Measurements from ENCODE around the gene NUP88. TPM values are rescaled to one million over a fixed set of nuclear protein-coding genes. Genes with fewer than 3 reads are reported as not detected.

NUP88 gene
- total and polyA plus RNA-seq, 5 experiments from 2014 or later = 100 to 128 (median 113) TPM

DNA sequence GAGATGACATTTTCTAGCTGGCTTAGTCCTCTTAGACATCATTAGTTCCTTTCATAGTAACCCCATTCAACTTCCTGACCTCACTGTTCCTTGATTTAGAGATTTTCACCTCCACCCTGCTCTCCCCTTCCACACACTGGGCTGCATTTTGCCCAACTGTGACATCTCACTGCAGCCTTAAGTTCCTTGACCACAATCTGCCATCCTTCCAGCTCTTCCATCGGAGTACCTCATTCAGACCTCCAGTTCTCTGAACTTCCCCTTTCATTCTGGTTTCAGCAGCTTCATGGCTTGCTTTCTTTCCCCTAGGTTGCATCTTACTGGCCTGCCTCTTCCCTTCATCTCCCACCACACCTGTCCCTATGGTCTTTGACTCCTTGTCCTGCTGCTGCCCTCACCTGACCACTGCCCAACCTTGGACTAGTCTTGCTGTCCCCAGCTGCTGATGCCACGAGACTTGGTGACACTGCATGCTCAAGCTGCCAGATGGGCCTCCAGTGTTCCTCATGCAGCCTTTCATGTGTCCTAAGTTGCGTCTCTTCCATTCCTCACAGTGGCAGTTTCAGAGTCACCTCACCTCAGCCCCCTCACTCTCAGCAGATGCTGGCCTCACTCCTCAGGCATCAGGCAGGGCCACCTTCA is 40.8 kb downstream of the NUP88 start:
- Mint-ChIP-seq H3K27ac (peak overlapping the region; percentile 49 to 88 (median 82)), H3K9me3 (no peaks in the 10 kb centered on the region), H3K4me3 (no peak overlapping the region), H3K27me3 (no peaks in the 10 kb centered on the region), H3K4me1 (peaks cover 0 to 6% (median 1%) of the 10 kb centered on the region in 4 donors), H3K36me3 (peaks cover 18 to 93% (median 19%) of the 10 kb centered on the region in 3 donors)
- POLR2A ChIA-PET = interaction anchor here (0.6 to 1.2 kb wide), 3 partner anchors 41 to 158 kb away, joined by 3 to 10 read pairs (median 3); partner anchors contain the start of gene NUP88
- no peak for DNase-seq
- ATAC-seq = no peak

DNA sequence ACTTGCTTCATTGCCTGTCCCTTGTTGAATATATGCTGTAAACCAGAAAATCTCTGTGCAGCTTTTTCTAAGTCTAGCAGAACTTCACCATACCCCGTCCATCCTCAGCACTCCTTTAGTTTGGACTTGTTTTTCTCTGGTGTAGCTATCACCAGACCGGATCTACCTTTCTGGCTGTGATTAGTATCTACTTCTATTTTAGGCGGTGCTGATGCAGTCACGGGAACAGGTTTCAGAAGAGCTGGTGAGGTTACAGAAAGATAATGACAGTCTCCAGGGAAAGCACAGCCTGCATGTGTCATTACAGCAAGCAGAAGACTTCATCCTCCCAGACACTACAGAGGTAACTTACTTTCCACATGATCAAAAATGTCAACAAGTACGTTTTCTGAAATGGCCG is 46.4 kb downstream of the NUP88 start:
- Mint-ChIP-seq H3K4me1 (peaks cover 0 to 1% (median 0%) of the 10 kb centered on the region in 4 donors), H3K36me3 (peaks cover 5 to 88% (median 22%) of the 10 kb centered on the region in 3 donors), H3K27me3 (no peaks in the 10 kb centered on the region), H3K27ac (peak overlapping the region in 4 of 10 donors; percentile 4 to 47 (median 20)), H3K4me3 (no peak overlapping the region), H3K9me3 (no peaks in the 10 kb centered on the region)
- no peak for ATAC-seq
- POLR2A ChIA-PET = no interaction called here
- no peak for DNase-seq

DNA sequence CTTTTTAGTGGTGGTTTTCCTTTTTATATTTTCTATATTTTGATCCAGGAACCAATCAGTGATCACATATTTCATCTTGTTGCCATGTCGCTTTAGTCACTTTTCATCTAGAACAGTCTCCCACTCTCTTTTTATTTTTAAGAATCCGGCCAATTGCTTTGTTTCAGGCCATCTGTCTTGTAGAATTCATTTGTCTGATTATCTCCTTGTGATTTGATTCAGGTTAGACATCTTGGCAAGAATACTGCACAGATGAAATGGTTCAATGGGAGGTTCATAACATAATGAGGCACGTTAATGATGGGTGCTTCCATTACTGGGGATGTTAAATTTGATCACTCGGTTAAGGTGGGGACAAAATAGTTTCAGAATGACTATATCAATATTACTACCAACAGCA is 49.1 kb downstream of the NUP88 start:
- Mint-ChIP-seq H3K36me3 (peaks cover 5 to 83% (median 20%) of the 10 kb centered on the region in 3 donors), H3K9me3 (no peaks in the 10 kb centered on the region), H3K4me1 (peaks cover 0 to 1% (median 0%) of the 10 kb centered on the region in 4 donors), H3K27ac (peak overlapping the region in 3 of 10 donors; percentile 16 to 38 (median 16)), H3K27me3 (no peaks in the 10 kb centered on the region), H3K4me3 (no peak overlapping the region)
- POLR2A ChIA-PET = no interaction called here
- ATAC-seq (no peak), DNase-seq (no peak)

DNA sequence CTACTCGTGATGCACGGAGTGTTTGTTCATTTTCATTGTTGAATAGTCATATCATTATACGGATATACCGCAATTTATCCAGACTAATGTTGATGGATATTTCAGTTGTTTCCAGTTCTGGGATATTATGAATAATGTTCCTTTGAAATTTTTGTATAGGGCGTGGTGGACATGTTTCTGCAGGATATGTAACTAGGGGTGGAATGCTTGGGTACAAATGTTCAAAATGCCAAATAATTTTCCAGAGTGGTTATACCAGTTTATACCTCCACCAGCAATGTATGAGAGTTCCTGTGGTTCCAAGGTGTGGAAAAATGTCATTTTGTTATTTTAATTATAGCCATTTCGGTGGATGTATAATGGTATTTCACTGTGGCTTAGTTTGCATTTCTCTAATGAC is 53.6 kb downstream of the NUP88 start:
- Mint-ChIP-seq H3K27me3 (no peaks in the 10 kb centered on the region), H3K4me3 (no peak overlapping the region), H3K27ac (peak overlapping the region in 4 of 10 donors; percentile 5 to 57 (median 40)), H3K4me1 (peaks cover 0 to 6% (median 2%) of the 10 kb centered on the region in 4 donors), H3K36me3 (peaks cover 0 to 88% (median 19%) of the 10 kb centered on the region in 3 donors), H3K9me3 (no peaks in the 10 kb centered on the region)
- DNase-seq (no peak), ATAC-seq (no peak)
- POLR2A ChIA-PET = no interaction called here

DNA sequence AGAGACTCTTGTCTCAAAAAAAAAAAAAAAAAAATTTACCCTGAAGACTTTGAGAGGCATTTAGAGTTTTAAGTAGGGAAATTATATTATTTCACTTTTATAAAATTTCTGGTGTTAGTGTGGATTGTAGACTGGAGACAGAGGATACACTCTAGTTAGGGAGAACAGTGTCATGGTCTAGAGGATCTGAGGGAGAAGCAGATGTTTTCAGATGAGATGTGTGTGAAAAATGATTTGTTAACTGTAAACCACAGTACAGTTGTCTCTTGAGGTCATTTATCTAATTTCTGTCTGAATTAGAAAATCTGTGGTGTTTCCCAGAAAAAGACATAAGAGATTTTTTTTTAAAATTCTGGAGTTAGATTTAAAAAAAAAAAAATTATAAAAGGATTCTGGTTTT is 54.8 kb downstream of the NUP88 start:
- POLR2A ChIA-PET = interaction anchor here (0.7 kb wide), 1 partner anchor 77 kb away, joined by 3 read pairs; no protein-coding TSS in a partner anchor
- Mint-ChIP-seq H3K4me3 (no peak overlapping the region), H3K9me3 (no peaks in the 10 kb centered on the region), H3K4me1 (peaks cover 0 to 6% (median 2%) of the 10 kb centered on the region in 4 donors), H3K36me3 (peaks cover 4 to 87% (median 15%) of the 10 kb centered on the region in 3 donors), H3K27ac (peak overlapping the region in 6 of 10 donors; percentile 13 to 66 (median 36)), H3K27me3 (no peaks in the 10 kb centered on the region)
- DNase-seq = no peak
- ATAC-seq = no peak

DNA sequence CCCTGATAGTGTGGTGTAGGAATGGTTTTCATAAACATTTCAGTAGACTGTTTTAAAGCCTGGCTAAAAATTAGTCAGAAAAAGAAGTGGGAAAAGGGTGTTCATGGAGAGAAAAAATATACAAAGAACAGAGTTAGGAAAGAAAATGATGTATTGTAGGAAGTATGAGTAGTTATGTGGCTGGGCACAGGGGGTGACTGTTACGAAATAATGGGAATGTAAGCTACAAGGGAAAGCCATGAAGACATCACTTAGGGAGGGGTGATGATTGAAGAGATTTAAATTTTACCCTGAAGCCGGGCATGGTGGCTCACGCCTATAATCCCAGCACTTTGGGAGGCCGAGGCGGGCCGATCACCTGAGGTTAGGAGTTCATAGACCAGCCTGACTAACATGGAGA is 55.3 kb downstream of the NUP88 start:
- Mint-ChIP-seq H3K4me1 (peaks cover 0 to 6% (median 2%) of the 10 kb centered on the region in 4 donors), H3K4me3 (no peak overlapping the region), H3K27ac (peak overlapping the region in 8 of 10 donors; percentile 3 to 66 (median 30)), H3K9me3 (no peaks in the 10 kb centered on the region), H3K27me3 (no peaks in the 10 kb centered on the region), H3K36me3 (peaks cover 4 to 86% (median 15%) of the 10 kb centered on the region in 3 donors)
- DNase-seq (no peak), ATAC-seq (no peak)
- POLR2A ChIA-PET = interaction anchor here (0.7 kb wide), 1 partner anchor 77 kb away, joined by 3 read pairs; no protein-coding TSS in a partner anchor

DNA sequence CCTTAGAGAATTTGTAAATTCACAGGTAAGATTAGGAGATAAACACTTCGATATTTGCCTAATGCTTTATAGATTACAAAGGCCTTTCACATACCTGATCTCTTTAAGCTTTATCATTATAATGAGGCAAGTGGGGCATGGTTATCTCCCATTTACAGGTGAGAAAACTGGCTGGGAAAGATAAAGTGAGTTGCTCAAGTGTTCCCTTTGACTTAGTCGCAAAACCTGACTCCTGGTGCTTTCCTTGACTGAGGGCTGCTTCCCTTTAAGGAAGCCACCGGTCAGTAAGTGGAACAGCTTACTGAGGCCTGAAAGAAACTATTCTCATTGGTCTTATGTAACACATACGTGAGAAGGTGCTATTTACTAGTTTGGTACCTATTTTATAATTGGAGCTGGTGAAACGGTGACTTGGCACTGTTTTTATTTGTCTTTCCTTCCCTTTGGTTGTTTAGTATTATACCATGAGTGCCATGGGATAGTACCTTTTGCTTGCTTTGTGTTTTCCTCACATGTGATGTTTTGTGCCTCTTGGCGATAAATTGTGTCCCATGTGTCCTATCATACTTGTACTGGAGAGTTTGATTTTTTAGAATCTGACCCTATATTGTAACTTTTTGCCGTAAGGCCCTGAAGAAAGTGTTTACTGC is 57.2 kb downstream of the NUP88 start:
- peaks cover 4 to 85% (median 9%) of the 10 kb centered on the region in 3 donors for H3K36me3 Mint-ChIP-seq
- POLR2A ChIA-PET = interaction anchor here (0.6 kb wide), 1 partner anchor 60 kb away, joined by 3 read pairs; no protein-coding TSS in a partner anchor
- H3K4me3 Mint-ChIP-seq = no peak overlapping the region
- H3K27ac Mint-ChIP-seq = peak overlapping the region in 1 of 10 donors; percentile 67
- ATAC-seq (no peak), DNase-seq (no peak)
- H3K4me1 Mint-ChIP-seq = peaks cover 0 to 6% (median 2%) of the 10 kb centered on the region in 4 donors
- H3K27me3 Mint-ChIP-seq = no peaks in the 10 kb centered on the region
- no peaks in the 10 kb centered on the region for H3K9me3 Mint-ChIP-seq

DNA sequence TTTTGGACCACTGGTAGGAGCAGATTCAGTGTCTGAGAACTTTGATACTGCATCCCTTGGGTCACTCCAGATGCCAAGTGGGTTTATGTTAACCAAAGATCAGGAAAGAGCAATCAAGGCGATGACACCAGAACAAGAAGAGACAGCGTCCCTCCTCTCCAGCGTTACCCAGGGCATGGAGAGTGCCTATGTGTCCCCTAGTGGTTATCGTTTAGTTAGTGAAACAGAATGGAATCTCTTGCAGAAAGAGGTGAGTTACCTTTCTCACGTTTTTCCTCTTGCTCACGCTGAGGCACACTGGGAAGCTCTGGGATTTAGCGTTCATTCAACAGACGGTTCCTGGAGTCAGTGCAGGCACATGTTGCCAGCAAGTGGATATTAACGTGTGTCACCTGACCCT is 58.0 kb downstream of the NUP88 start:
- ATAC-seq (no peak), DNase-seq (no peak)
- Mint-ChIP-seq H3K27me3 (no peaks in the 10 kb centered on the region), H3K4me3 (no peak overlapping the region), H3K9me3 (no peaks in the 10 kb centered on the region), H3K4me1 (peaks cover 0 to 6% (median 2%) of the 10 kb centered on the region in 4 donors), H3K36me3 (peaks cover 4 to 93% (median 9%) of the 10 kb centered on the region in 3 donors), H3K27ac (peak overlapping the region in 3 of 10 donors; percentile 10 to 35 (median 25))
- POLR2A ChIA-PET = interaction anchor here (0.6 kb wide), 1 partner anchor 60 kb away, joined by 3 read pairs; no protein-coding TSS in a partner anchor

DNA sequence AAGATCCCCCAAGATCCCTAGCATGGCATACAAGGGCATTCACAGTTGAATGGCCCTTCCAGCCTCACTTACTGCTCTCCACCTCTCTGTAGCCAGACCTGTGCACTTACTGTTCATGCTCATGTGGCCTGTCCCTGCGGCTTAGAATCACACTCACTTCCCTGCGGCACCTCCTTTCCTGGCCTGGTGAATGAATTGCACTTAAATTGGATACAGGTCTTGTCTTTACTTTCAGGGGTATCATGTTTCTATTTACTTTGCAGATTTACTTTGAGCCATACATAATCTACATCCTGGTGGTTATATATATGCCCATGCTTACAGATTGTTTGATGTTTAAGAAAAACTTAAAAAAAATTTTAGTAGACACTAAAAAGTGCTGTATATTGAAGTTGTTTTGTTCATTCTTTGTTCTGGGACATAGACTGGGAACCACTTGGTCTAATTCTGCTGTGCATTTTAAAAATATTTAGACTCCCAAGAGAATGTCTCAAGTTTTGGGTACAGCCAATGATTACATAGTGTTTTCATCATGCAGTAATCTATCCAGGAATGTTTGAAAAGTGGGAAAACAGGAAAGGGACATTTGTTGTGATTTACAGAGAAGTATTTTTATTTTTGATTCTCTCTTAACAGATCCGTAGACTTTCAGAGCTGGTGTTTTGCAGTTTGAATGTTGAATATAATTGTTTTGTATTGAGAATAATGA is 63.9 kb downstream of the NUP88 start:
- Mint-ChIP-seq H3K4me1 (no peaks in the 10 kb centered on the region), H3K36me3 (peaks cover 6 to 88% (median 8%) of the 10 kb centered on the region in 3 donors), H3K27ac (peak overlapping the region in 4 of 10 donors; percentile 28 to 77 (median 41))

DNA sequence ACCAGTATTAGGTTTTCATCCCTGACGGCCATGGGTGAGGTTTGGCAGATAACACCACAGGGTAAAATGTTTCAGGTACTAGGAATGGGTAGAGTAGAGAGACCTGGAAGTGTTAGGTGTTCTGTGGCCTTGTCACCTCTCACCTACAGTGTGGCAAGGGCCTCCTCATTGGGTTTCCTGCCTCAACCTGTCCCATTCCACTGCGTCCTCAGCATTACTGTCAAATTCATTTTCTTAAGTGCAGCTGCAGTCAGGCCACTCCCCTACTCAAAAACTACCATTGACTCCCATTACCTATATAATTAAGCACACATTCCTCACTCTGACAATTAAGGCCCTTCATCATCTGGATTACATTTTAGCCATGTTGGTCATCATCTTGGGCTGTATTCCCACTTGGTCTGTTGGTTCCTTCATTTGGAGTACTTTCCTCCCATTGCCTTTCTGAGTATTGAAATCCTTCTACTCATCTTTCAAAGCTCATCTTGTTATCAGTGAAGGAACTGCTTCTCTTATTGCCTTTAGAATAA is 64.5 kb downstream of the NUP88 start:
- DNase-seq = no peak
- Mint-ChIP-seq H3K27me3 (no peaks in the 10 kb centered on the region), H3K27ac (peak overlapping the region in 4 of 10 donors; percentile 3 to 77 (median 20)), H3K36me3 (peaks cover 4 to 89% (median 7%) of the 10 kb centered on the region in 3 donors), H3K9me3 (no peaks in the 10 kb centered on the region), H3K4me1 (no peaks in the 10 kb centered on the region), H3K4me3 (no peak overlapping the region)
- POLR2A ChIA-PET = interaction anchor here (0.7 kb wide), 1 partner anchor 35 kb away, joined by 3 read pairs; no protein-coding TSS in a partner anchor
- ATAC-seq = no peak

More for the DNA sequence above, 63.9 kb downstream of the NUP88 start:
- Mint-ChIP-seq H3K9me3 (no peaks in the 10 kb centered on the region), H3K27me3 (no peaks in the 10 kb centered on the region), H3K4me3 (no peak overlapping the region)
- POLR2A ChIA-PET = interaction anchor here (0.7 kb wide), 1 partner anchor 35 kb away, joined by 3 read pairs; no protein-coding TSS in a partner anchor
- ATAC-seq (no peak), DNase-seq (no peak)

DNA sequence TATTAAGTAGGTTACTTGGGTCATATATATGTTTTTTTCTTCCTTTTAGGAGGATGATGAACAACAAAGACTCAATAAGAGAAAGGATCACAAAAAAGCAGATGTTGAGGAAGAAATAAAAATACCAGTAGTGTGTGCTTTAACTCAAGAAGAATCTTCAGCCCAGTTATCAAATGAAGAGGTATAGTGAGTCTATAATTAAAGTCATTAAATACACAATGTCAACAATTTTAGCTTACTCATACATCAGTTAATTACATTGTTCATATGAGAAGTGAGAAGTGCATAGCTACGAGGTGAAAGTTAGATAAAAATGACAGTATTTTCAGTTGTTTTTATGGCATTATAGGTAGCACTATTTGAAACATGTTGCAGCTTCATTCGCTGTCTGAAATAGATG is 65.2 kb downstream of the NUP88 start:
- H3K36me3 Mint-ChIP-seq = peaks cover 4 to 90% (median 7%) of the 10 kb centered on the region in 3 donors
- POLR2A ChIA-PET = interaction anchor here (0.7 kb wide), 1 partner anchor 34 kb away, joined by 3 read pairs; no protein-coding TSS in a partner anchor
- peak overlapping the region in 1 of 10 donors; percentile 11 for H3K27ac Mint-ChIP-seq
- H3K4me3 Mint-ChIP-seq = no peak overlapping the region
- no peaks in the 10 kb centered on the region for H3K4me1 Mint-ChIP-seq
- ATAC-seq = no peak
- no peak for DNase-seq
- no peaks in the 10 kb centered on the region for H3K9me3 Mint-ChIP-seq
- no peaks in the 10 kb centered on the region for H3K27me3 Mint-ChIP-seq

DNA sequence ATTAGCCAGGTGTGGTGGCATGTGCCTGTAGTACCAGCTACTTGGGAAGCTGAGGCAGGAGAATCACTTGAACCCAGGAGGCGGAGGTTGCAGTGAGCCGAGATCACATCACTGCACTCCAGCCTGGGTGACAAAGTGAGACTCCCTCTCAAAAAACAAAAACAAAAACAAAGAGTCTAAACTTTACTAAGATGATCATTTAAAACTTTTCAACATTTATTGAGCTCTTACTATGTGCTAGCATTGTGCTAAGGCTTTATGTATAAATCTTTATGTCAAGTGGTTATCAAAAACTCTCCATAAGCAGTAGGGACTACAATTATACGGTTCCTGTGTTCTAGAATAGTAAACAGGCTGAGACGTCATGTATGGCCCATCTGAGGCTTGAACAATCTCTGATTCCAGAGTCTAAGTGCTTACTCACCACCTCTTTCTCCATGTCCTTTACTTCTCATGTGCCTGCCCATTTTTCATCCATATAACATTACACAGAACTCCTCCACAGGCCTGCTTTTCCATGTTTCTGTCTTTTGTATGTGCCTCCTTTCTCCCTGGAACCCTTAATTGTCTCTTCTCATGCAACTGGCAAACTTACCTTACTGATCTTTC is 66.7 kb downstream of the NUP88 start:
- H3K27me3 Mint-ChIP-seq = no peaks in the 10 kb centered on the region
- POLR2A ChIA-PET = interaction anchor here (0.7 kb wide), 1 partner anchor 87 kb away, joined by 3 read pairs; no protein-coding TSS in a partner anchor
- no peaks in the 10 kb centered on the region for H3K4me1 Mint-ChIP-seq
- peaks cover 4 to 91% (median 7%) of the 10 kb centered on the region in 3 donors for H3K36me3 Mint-ChIP-seq
- no peak overlapping the region for H3K4me3 Mint-ChIP-seq
- peak overlapping the region in 4 of 10 donors; percentile 15 to 73 (median 30) for H3K27ac Mint-ChIP-seq
- H3K9me3 Mint-ChIP-seq = no peaks in the 10 kb centered on the region
- DNase-seq = no peak
- no peak for ATAC-seq

Measured in naive thymus-derived CD8-positive, alpha-beta T cell (primary cell).